NCI-H1092 treated with DMSO at 0.1 percent for 48 hours (cell line): ENCODE data around the gene CAMKK2.

Experiments
- DNase-seq: peaks from one replicate; lab custom pipeline; 2025; lab: John Stamatoyannopoulos, UW

The CAMKK2 gene

DNA sequence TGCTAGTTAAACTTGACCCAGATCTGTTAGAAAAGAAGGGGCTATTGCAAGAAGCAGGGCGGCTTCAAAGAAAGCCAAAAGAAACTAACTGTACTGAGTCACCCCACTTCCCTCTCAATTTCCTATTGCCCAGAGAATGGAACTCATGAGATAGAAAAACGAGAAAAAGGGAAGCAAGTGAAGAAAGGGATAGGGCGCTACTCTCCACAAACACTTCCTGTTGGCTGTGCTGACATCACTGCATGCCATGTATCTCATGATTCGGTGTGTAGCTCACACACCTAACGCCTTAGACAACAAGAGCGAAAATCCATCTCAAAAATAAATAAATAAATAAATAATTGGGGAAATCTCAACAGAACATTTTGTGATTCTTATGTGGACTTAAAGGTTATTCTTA, 99.6 kb downstream of the CAMKK2 start:
- no peak for DNase-seq

DNA sequence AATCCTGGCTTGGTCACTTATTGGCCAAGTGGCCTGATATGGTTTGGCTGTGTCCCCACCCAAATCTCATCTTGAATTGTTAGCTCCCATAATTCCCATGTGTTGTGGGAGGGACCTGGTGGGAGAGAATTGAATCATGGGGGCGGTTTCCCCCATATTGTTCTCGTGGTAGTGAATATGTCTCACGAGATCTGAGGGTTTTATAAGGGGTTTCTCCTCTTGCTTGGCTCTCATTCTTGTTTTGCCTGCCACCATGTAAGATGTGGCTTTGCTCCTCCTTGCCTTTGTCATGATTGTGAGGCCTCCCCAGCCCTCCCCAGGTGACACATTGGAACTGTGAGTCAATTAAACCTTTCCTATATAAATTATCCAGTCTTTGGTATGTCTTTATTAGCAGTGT, 105.4 kb downstream of the CAMKK2 start:
- DNase-seq: no peak

DNA sequence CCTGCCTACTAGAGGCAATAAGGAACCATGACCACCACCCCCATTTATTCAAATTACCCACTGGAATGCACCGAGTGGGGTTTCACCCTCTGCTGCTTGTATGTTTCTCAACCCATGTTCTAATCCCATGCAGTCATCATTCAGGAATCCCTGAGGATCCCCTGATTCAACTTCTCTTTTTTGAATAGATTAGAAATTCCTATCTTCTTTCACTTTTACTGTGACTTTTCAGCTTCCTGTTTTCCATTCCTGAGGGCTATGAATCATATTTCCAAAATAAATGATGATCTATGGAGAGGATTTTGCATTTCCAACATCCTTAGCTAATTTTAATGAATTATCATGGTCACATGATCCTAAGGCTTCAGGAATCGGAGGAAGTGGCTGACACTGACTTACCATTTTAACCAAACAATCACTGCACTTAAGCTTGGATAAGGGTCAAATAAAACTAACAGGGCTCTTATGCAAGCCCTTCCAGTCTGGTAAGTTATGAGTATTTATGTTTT, 105.9 kb downstream of the CAMKK2 start:
- DNase-seq: no peak

DNA sequence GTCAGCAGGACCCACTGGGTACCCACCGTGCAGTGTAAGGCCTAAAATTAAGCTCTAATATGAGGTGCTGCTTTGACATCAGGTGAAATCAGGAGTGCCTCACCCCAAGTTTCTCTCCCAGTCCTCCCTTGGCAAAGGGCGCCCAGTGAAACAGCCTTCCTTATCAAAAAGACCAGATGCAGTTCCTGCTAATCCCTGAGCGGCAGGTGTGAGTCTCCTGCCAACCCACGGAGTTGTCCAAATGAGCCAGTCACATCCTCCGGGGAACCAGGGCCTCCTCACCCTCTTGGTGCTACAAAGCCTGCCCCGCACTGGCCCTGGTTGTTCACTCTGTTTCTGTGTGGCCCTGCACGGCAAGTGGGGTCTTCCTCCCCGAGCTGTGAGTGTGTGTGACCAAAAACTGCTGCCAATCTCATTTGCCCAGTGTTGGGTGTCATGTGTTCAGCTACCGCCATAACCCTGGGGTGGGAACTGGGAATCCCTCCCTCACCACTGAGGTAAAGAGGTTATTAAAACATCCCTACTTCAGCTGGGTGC, 106.8 kb downstream of the CAMKK2 start:
- no peak for DNase-seq

DNA sequence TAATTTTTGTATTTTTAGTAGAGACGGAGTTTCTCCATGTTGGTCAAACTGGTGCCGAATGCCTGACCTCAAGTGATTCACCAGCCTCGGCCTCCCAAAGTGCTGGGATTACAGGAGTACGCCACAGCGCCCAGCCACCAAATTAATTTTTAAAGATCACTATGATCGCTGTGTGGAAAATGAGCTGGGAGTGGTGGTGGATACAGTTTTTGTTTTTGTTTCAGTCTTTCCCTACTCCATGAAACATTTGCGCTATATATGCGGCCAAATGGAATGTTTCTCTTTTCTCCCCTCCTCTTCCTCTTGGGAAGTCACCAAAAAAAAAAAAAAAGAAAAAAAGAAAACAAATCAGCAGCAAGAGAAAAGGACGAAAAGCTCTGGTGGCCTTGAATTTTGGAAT, 107.4 kb downstream of the CAMKK2 start:
- no peak for DNase-seq

DNA sequence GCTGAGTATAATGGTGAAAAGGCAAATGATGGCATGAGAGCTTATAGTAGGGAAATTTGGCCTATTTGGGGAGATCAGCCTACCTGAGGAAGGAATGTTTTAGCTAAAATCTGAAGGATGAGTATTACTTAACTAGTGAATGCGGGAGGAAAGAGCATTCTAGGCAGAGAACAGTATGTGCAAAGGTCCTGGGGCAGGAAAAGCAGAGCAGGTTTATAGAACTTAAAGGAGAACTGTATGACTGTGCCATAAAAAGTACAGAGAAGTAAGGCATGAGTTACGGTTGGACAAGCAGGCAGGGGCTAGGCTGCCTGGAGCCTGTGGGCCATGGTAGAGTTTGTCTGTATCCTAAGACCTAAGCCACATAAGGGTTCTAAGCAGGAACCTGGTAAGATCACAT, 108.3 kb downstream of the CAMKK2 start:
- no peak for DNase-seq
